Esophagus muscularis mucosa (tissue), 4 donors: ENCODE data around the gene TIPRL. TPM values are rescaled to one million over a fixed set of nuclear protein-coding genes. Genes with fewer than 3 reads are reported as not detected.

Experiments
- DNase-seq: peaks from one replicate; pipeline ENCODE4 v3.0.0-alpha.2; 2017; ENCODE audit errors: extremely low spot score
- H3K27ac ChIP-seq, 4 donors: fragments of 200-600 bp; sonication (generic); replicated peaks in 1 of 4; 1 replicate in 3 of 4; 2 replicates in 1 of 4; pipeline ENCODE4 v1.5.1; 2016 to 2019; ENCODE audit warnings: mild to moderate bottlenecking in 1 of 4
- H3K27me3 ChIP-seq, 4 donors: fragments of 200-600 bp; sonication (generic); one replicate each; pipeline versions ENCODE4 v1.5.1 to v1.6.0; 2016 to 2019
- H3K36me3 ChIP-seq, 4 donors: fragments of 200-600 bp; sonication (generic); one replicate each; pipeline ENCODE4 v1.5.1; 2016 to 2019
- H3K4me1 ChIP-seq, 4 donors: fragments of 200-600 bp; sonication (generic); one replicate each; pipeline ENCODE4 v1.5.1; 2016 to 2019
- H3K4me3 ChIP-seq, 4 donors: fragments of 200-600 bp; sonication (generic); 1 replicate in 2 of 4; 2 replicates in 2 of 4; pipeline ENCODE4 v1.5.1; 2016 to 2019; ENCODE audit warnings: mild to moderate bottlenecking in 4 of 4, moderate library complexity in 1 of 4
- H3K9me3 ChIP-seq, 4 donors: fragments of 200-600 bp; sonication (generic); 1 replicate in 3 of 4; 2 replicates in 1 of 4; pipeline ENCODE4 v1.5.1; 2016 to 2019
- CTCF ChIP-seq, 3 experiments: fragments of 200-600 bp in 2 of 3; fragments of 450-650 bp in 1 of 3; sonication (generic) in 2 of 3; IDR thresholded peaks; one replicate each; pipeline ENCODE4 v1.5.1; 2017 to 2019; ENCODE audit warnings: antibody characterized with exemption in 3 of 3, mild to moderate bottlenecking in 2 of 3, moderate library complexity in 1 of 3
- EP300 ChIP-seq: sonication (generic); formaldehyde crosslinking; IDR thresholded peaks from one replicate; pipeline ENCODE4 v1.6.1; 2017; ENCODE audit warnings: antibody characterized with exemption
- POLR2A ChIP-seq: fragments of 450-650 bp; IDR thresholded peaks from one replicate; pipeline ENCODE4 v1.6.1; 2017; ENCODE audit warnings: antibody characterized with exemption, moderate library complexity, mild to moderate bottlenecking, low read depth
- POLR2AphosphoS5 ChIP-seq, 2 donors: sonication (generic); formaldehyde crosslinking; IDR thresholded peaks; one replicate each; pipeline ENCODE4 v1.6.1; 2017; ENCODE audit warnings: antibody characterized with exemption in 2 of 2
- WGBS: methylation state at CpG from one replicate; pipeline ENCODE4 v1.1.5; 2018; 5-methylcytosine and 5-hydroxymethylcytosine counted together
- intact Hi-C: fragments of 100-400 bp; cut with DNase I; formaldehyde crosslinking; loops from one replicate; pipeline ENCODE4 v1.15.1; 2023
- small RNA-seq, 3 donors: library from RNA; depleted of rRNA; stranded (forward); fragments of <200 nt; gene quantifications; one replicate each; pipeline ENCODE3, GENCODE V24; 2016
- total RNA-seq, 4 donors: library from RNA; depleted of rRNA; stranded (reverse); fragments of >200 nt; gene quantifications; one replicate each; pipeline versions ENCODE4 v1.1.0 to v1.2.1, GENCODE V29; 2016

TIPRL gene
- total RNA-seq, 4 donors from 2014 or later, result 19.0 to 25.7 (median 23.5) TPM

- H3K9me3 ChIP-seq, result no peaks in the 10 kb centered on the region
- H3K4me3 ChIP-seq, result no peak overlapping the region
- no peak for TF ChIP-seq CTCF (IDR thresholded peaks at IDR 0.05)
- TF ChIP-seq POLR2AphosphoS5 (IDR thresholded peaks at IDR 0.05), result no peak
- TF ChIP-seq POLR2A, result no peak
- TF ChIP-seq EP300, result no peak
- peaks cover 20 to 41% (median 27%) of the 10 kb centered on the region in 4 donors for H3K4me1 ChIP-seq
- peaks cover 27 to 64% (median 42%) of the 10 kb centered on the region in 4 donors for H3K36me3 ChIP-seq
- H3K27me3 ChIP-seq, result no peaks in the 10 kb centered on the region
- WGBS, result 87% methylated on average over 5 of the region's 5 CpGs
- intact Hi-C loops, result no loop called here
- H3K27ac ChIP-seq, result no peak overlapping the region
- no peak for DNase-seq
Observed at GRCh38 chr1:168246506-168246905, 67.7 kb downstream of the TIPRL start.

Small RNA genes lying within 50 kb of the gene (small RNA-seq; reads per million reads assigned to genes)
- gene AL021397.1, result 0 reads per million in 3 donors

Other genes starting within 250 kb of the TIPRL start
- gene DCAF6, start 242.3 kb upstream of the TIPRL start, total RNA-seq, result 100 to 1,000 TPM in 2 of 4 donors, 10 to 100 TPM in 2; 80.4 to 110 (median 93.9) TPM
- 10 to 100 TPM; 41.6 to 70.3 (median 52.5) TPM for gene MPC2, start 241.9 kb upstream of the TIPRL start, total RNA-seq
- 10 to 100 TPM; 19.5 to 46.7 (median 22.9) TPM for gene GPR161, start 42.0 kb upstream of the TIPRL start, total RNA-seq
- gene SFT2D2, start 47.0 kb downstream of the TIPRL start, total RNA-seq, result 10 to 100 TPM; 27.8 to 35.1 (median 29.9) TPM
- gene TBX19, start 101.9 kb downstream of the TIPRL start, total RNA-seq, result 1 to 10 TPM in 2 of 4 donors, under 1 TPM in 2; 0.83 to 2.0 (median 1.1) TPM